H1 (cell line): ENCODE results near the gene NQO2. TPM values are rescaled to one million over a fixed set of nuclear protein-coding genes. Genes with fewer than 3 reads are reported as not detected.

ENCODE experiments used
- BRCA1 ChIP-seq: IDR thresholded peaks from 2 replicates; pipeline ENCODE4 v1.6.1; 2012; ENCODE audit warnings: low read depth, low read length, improper control_type of control experiment
- CHD7 ChIP-seq: fragments of 300-600 bp; sonication (generic); IDR thresholded peaks from 2 replicates; pipeline ENCODE4 v1.7.1; 2012; ENCODE audit warnings: low read length, moderate library complexity, mild to moderate bottlenecking, inconsistent platforms; ENCODE audit not compliant: insufficient replicate concordance
- FOSL1 ChIP-seq: IDR thresholded peaks from 2 replicates; pipeline ENCODE4 v1.6.1; 2011; ENCODE audit warnings: mild to moderate bottlenecking, low read depth, low read length, moderate library complexity; ENCODE audit not compliant: insufficient read depth
- JUN ChIP-seq: IDR thresholded peaks from 2 replicates; pipeline ENCODE4 v1.6.1; 2011; ENCODE audit warnings: low read depth, mild to moderate bottlenecking, improper control_type of control experiment, low read length
- KDM1A ChIP-seq: fragments of 200-600, 300-600 bp; sonication (generic); IDR thresholded peaks from 2 replicates; pipeline ENCODE4 v1.7.1; 2016; ENCODE audit warnings: mild to moderate bottlenecking, low read length, borderline replicate concordance
- RAD21 ChIP-seq, 2 experiments: IDR thresholded peaks in 1 of 2; conservative IDR thresholded peaks in 1 of 2; 2 replicates each; pipeline ENCODE4 v1.6.1; 2011; ENCODE audit warnings: low read depth in 2 of 2, low read length in 2 of 2, improper control_type of control experiment in 1 of 2, inconsistent platforms in 1 of 2, mild to moderate bottlenecking in 1 of 2, moderate library complexity in 1 of 2
- RXRA ChIP-seq: IDR thresholded peaks from 2 replicates; pipeline ENCODE4 v1.6.1; 2011; ENCODE audit warnings: low read depth, mild to moderate bottlenecking, low read length, moderate library complexity; ENCODE audit not compliant: insufficient read depth
- SIRT6 ChIP-seq: IDR thresholded peaks from one replicate; pipeline ENCODE4 v1.7.1; 2012; ENCODE audit warnings: low read length, inconsistent platforms
- polyA plus RNA-seq, 7 experiments: library from polyadenylated mRNA; depleted of rRNA in 3 of 7; stranded (reverse) in 5 of 7; unstranded in 2 of 7; fragments of >200 nt in 5 of 7; fragments of 200-250 nt in 2 of 7; gene quantifications; 1 replicate in 5 of 7; 2 replicates in 1 of 7; 4 replicates in 1 of 7; pipeline versions ENCODE4 v1.2.1 to v1.2.3, GENCODE V29; 2011 to 2013; ENCODE audit warnings: missing spikeins in 2 of 7, mixed read lengths in 2 of 7
- total RNA-seq: library from RNA; stranded (reverse); fragmentation: NEBNext Ultra II Directional; extraction: Animal tissue kit (Norgen Biotek cat#: 25700); gene quantifications from 2 replicates; pipeline ENCODE4 v1.2.1, GENCODE V29; 2021

The NQO2 gene
- total and polyA plus RNA-seq, 2 of the 8 experiments (the other 6 are each of a cell fraction or from before 2014, with no cell fraction given): 135 to 168 TPM

GRCh38 chr6:3068329-3069214 lies 68.9 kb downstream of the NQO2 start, which contains the start of gene RIPK1 (continued):
- no peak for TF ChIP-seq CHD7
- TF ChIP-seq BRCA1: no peak
- peak; percentile 26; a peak in 3 of 4 replicates for TF ChIP-seq RAD21 (IDR thresholded peaks at IDR 0.05 in 1 of 2, conservative IDR thresholded peaks at IDR 0.05 in 1 of 2; ENCODE audit: low read depth in 2 of 2, low read length in 2 of 2)
- TF ChIP-seq FOSL1: no peak
- no peak for TF ChIP-seq JUN
- 0 out of 2 replicates have a peak, but pooled peaks have one; percentile 18 for TF ChIP-seq KDM1A
- TF ChIP-seq SIRT6: no peak
- no peak for TF ChIP-seq RXRA
